Epithelial cell of alveolus of lung (primary cell): ENCODE measurements around the gene TRIM22. TPM values are rescaled to one million over a fixed set of nuclear protein-coding genes. Genes with fewer than 3 reads are reported as not detected.

Source experiments
- total RNA-seq: library from RNA; depleted of rRNA; stranded (reverse); fragments of >200 nt; gene quantifications from 2 replicates; pipeline ENCODE4 v1.2.1, GENCODE V29; 2015

TRIM22 gene
- total RNA-seq: 9.3 and 28.7 TPM in 2 replicates

GRCh38 chr11:5689551-5689983 lies at the start of gene TRIM22:
Gene TRIM22 (plus strand): TSS chr11:5689790. CDS start chr11:5696233, 6,443 bp downstream.

GRCh38 chr11:5684646-5685362 lies 4.8 kb upstream of the TRIM22 start, which contains the start of gene TRIM5:
Gene TRIM5 (minus strand): TSS chr11:5685074. CDS start chr11:5680177, 4,897 bp downstream.

DNA sequence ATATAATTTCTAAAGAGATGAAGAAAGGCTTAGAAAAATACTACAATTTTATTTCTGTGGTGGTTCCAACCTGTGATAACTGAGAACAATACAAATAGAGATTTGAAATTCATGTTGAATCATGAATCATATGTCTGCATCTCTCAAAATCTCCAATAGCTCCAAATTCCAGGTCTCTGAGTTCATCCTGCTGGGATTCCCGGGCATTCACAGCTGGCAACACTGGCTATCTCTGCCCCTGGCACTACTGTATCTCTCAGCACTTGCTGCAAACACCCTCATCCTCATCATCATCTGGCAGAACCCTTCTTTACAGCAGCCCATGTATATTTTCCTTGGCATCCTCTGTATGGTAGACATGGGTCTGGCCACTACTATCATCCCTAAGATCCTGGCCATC lies 46.8 kb downstream of the TRIM22 start, which contains the start of gene OR56B1:
Gene OR56B1 (plus strand): TSS at position 53 of the 400 bp plus-strand sequence. CDS start 69 bp downstream, at position 122.

DNA sequence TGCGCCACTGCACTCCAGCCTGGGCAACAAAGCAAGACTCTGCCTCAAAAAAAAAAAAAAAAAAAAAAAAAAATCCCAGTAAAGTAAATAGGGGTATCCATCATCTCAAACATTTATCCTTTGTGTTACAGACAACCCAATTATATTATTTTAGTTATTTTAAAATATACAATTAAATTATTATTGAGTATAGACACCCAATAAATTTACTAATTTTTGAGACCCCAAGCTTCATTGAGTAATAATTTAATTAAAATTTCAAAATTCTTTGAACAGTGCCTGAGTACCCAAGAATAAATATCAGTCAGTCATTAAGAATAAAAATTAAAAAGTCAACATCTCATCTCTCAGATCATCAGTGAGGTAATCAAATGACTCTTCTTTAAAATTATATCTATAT lies 64.4 kb downstream of the TRIM22 start, which contains the start of gene OR52N4:
Gene OR52N4 (plus strand): TSS at position 301 of the 400 bp plus-strand sequence. CDS start 498 bp downstream, outside the sequence.

Other genes with a start within 250 kb of the TRIM22 start
- not detected in 2 replicates for gene OR51I1, start 248.3 kb upstream of the TRIM22 start, total RNA-seq
- gene OR51I2, start 240.5 kb upstream of the TRIM22 start, total RNA-seq: not detected in 2 replicates
- gene OR52D1, start 201.1 kb upstream of the TRIM22 start, total RNA-seq: not detected in 2 replicates
- gene UBQLN3, start 179.8 kb upstream of the TRIM22 start, total RNA-seq: under 0.01 and 0.08 TPM in 2 replicates
- gene UBQLNL, start 173.1 kb upstream of the TRIM22 start, total RNA-seq: 0.13 and 0.40 TPM in 2 replicates
- gene OR52H1, start 141.2 kb upstream of the TRIM22 start, total RNA-seq: 0.16 TPM in 1 of 2 replicates, not detected in the other
- not detected in 2 replicates for gene OR52B6, start 108.9 kb upstream of the TRIM22 start, total RNA-seq
- 2.6 and 5.6 TPM in 2 replicates for gene TRIM6, start 93.2 kb upstream of the TRIM22 start, total RNA-seq
- 8.0 and 10.4 TPM in 2 replicates for gene TRIM34, start 64.8 kb upstream of the TRIM22 start, total RNA-seq
- gene TRIM5, start 4.7 kb upstream of the TRIM22 start, total RNA-seq: 28.4 and 30.4 TPM in 2 replicates
- not detected in 2 replicates for gene OR56B1, start 46.7 kb downstream of the TRIM22 start, total RNA-seq
- gene OR52N4, start 64.5 kb downstream of the TRIM22 start, total RNA-seq: not detected in 2 replicates
- gene OR52N5, start 93.6 kb downstream of the TRIM22 start, total RNA-seq: not detected in 2 replicates
- not detected in 2 replicates for gene OR52N1, start 101.5 kb downstream of the TRIM22 start, total RNA-seq
- not detected in 2 replicates for gene OR52N2, start 119.1 kb downstream of the TRIM22 start, total RNA-seq
- gene OR52E6, start 152.1 kb downstream of the TRIM22 start, total RNA-seq: not detected in 2 replicates
- not detected in 2 replicates for gene OR52E8, start 167.9 kb downstream of the TRIM22 start, total RNA-seq
- gene OR52E4, start 190.8 kb downstream of the TRIM22 start, total RNA-seq: not detected in 2 replicates
- gene OR52E5, start 203.4 kb downstream of the TRIM22 start, total RNA-seq: not detected in 2 replicates